Measurements from ENCODE around the gene MDC1. TPM values are rescaled to one million over a fixed set of nuclear protein-coding genes. Genes with fewer than 3 reads are reported as not detected.
"Not testable (repeated sequence)": the region's sequence is repeated elsewhere in the genome, so short reads cannot be mapped to it uniquely, and the experiment has no call there.

The MDC1 gene
- total RNA-seq, 2 experiments from 2014 or later = 79.5 to 88.7 TPM

GRCh38 chr6:30732237-30732943 lies 15.3 kb upstream of the MDC1 start:
- Mint-ChIP-seq H3K27me3 (no peaks in the 10 kb centered on the region), H3K27ac (no peak overlapping the region), H3K9me3 (no peaks in the 10 kb centered on the region), H3K4me1 (ENCODE audit: low read depth) (peaks cover 53% of the 10 kb centered on the region), H3K36me3 (peaks cover 68% of the 10 kb centered on the region), H3K4me3 (no peak overlapping the region)
- intact Hi-C loops (cut with micrococcal nuclease) = no loop called here
- CTCF ChIA-PET = interaction anchor here (1.2 to 24.6 kb wide), 12 partner anchors 10 to 355 kb away, joined by 3 to 628 read pairs (median 12); partner anchors contain the start of genes DHX16, MDC1, MRPS18B and NRM
- no peak for DNase-seq
- POLR2A ChIA-PET = interaction anchor here (1.3 to 1.5 kb wide), 3 partner anchors 9 to 53 kb away, joined by 3 to 4 read pairs (median 4); partner anchors contain the start of gene FLOT1

- H3K36me3 Mint-ChIP-seq = peaks cover 53% of the 10 kb centered on the region
- CTCF ChIA-PET = interaction anchor here (0.6 to 24.6 kb wide), 63 partner anchors 8 to 393 kb away, joined by 3 to 628 read pairs (median 4); partner anchors contain the start of genes DDR1, DHX16, FLOT1 and IER3
Observed at GRCh38 chr6:30730601-30731435, 13.7 kb upstream of the MDC1 start.

DNA sequence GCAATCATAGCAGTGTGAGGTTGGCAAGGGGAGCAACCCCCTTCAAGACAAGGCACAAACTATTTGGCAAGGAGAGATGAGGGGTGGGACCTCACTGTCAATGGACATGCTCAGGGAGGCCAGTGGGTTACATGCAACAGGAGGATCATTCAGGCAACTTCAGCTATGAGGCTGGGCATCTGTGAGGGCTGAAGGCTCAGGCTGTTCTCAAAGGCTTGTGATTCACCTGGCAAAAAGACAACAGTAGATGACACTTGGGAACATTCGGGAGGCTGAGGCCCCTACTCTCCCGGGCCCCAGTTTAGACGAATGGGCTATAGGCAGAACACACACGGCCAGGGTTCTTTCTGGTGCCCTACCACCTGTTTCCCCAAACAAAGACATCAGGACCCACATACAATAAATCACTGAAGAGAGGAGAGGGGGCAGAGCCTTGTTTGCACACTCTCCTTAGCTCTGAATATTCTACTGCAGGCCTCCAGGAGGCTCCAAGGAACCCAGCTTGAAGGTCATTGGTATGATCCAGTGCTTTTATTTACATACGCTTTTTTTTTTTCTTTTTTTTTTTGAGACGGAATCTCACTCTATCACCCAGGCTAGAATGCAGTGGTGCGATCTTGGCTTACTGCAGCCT lies 11.0 kb upstream of the MDC1 start:
- ChIA-PET POLR2A (interaction anchor here (0.6 to 2.0 kb wide), 4 partner anchors 11 to 84 kb away, joined by 3 to 12 read pairs (median 4); partner anchors contain the start of gene MDC1), CTCF (interaction anchor here (0.8 to 24.6 kb wide), 4 partner anchors 8 to 359 kb away, joined by 3 to 628 read pairs (median 5); partner anchors contain the start of gene DHX16)
- DNase-seq = no peak
- Mint-ChIP-seq H3K9me3 (no peaks in the 10 kb centered on the region), H3K36me3 (peaks cover 60% of the 10 kb centered on the region), H3K27me3 (no peaks in the 10 kb centered on the region), H3K27ac (no peak overlapping the region), H3K4me1 (ENCODE audit: low read depth) (peaks cover 44% of the 10 kb centered on the region), H3K4me3 (no peak overlapping the region)
- intact Hi-C loops (cut with micrococcal nuclease) = loop anchor here (10.0 kb wide), 1 partner anchor 357 kb away; no protein-coding TSS in a partner anchor

More at GRCh38 chr6:30730601-30731435, 13.7 kb upstream of the MDC1 start:
- Mint-ChIP-seq H3K4me1 (ENCODE audit: low read depth) (peaks cover 39% of the 10 kb centered on the region), H3K27me3 (no peaks in the 10 kb centered on the region), H3K9me3 (no peaks in the 10 kb centered on the region), H3K27ac (peak overlapping the region; percentile 56), H3K4me3 (peak overlapping the region; percentile 10)
- POLR2A ChIA-PET = interaction anchor here (0.6 to 2.4 kb wide), 8 partner anchors 8 to 115 kb away, joined by 3 to 14 read pairs (median 6); partner anchors contain the start of genes DHX16, FLOT1 and TUBB
- DNase-seq = peak; percentile 93
- intact Hi-C loops (cut with micrococcal nuclease) = no loop called here

DNA sequence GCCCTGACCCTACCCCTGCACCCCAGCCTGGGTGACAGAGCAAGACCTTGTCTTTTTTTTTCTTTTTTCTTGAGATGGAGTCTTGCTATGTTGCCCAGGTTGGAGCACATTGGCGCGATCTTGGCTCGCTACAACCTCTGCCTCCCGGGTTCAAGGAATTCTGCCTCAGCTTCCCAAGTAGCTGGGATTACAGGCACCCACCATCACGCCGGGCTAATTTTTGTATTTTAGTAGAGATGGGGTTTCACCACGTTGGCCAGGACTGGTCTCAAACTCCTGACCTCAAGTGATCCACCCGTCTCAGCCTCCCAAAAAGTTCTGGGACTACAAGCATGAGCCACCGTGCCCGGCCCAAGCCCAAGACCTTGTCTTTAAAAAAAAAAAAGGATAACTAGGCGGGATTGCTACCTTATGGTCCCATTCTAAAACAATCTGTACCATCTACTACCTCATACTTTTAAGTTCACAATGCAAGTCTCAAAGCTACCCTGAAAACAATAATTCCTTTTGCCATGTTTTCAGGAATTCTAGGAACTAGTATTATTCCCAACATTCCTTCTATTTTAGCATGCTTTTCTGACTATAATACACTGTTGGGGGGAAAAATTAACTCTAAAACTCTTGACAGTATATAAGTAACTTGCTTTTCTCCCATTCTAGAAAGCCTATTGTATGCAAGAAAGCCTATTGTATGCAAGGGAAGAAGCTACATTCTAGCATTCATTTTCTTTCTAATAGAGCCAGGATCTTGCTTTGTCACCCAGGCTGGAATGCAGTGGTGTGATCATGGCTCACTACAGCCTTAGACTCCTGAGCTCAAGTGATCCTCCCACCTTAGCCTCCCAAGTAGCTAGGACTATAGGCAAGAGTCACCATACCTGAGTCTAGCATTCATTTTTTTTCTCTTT lies 9.7 kb upstream of the MDC1 start:
- Mint-ChIP-seq H3K4me1 (ENCODE audit: low read depth) (peaks cover 49% of the 10 kb centered on the region), H3K4me3 (no peak overlapping the region), H3K27me3 (peaks cover 1% of the 10 kb centered on the region), H3K9me3 (no peaks in the 10 kb centered on the region), H3K27ac (peak overlapping the region; percentile 23), H3K36me3 (peaks cover 63% of the 10 kb centered on the region)
- no peak for DNase-seq
- ChIA-PET CTCF (interaction anchor here (0.6 to 24.6 kb wide), 3 partner anchors 50 to 360 kb away, joined by 3 to 628 read pairs (median 4); partner anchors contain the start of genes DDR1 and DHX16), POLR2A (interaction anchor here (0.6 to 9.7 kb wide), 11 partner anchors 8 to 240 kb away, joined by 3 to 209 read pairs (median 4); partner anchors contain the start of genes NRM and PPP1R18)
- intact Hi-C loops (cut with micrococcal nuclease) = loop anchor here (10.0 kb wide), 1 partner anchor 358 kb away; no protein-coding TSS in a partner anchor

- H3K9me3 Mint-ChIP-seq = no peaks in the 10 kb centered on the region
- H3K4me1 Mint-ChIP-seq (ENCODE audit: low read depth) = peaks cover 43% of the 10 kb centered on the region
- intact Hi-C loops (cut with micrococcal nuclease) = loop anchor here (10.0 kb wide), 1 partner anchor 359 kb away; no protein-coding TSS in a partner anchor
- peaks cover 1% of the 10 kb centered on the region for H3K27me3 Mint-ChIP-seq
- peak overlapping the region; percentile 67 for H3K27ac Mint-ChIP-seq
- peaks cover 67% of the 10 kb centered on the region for H3K36me3 Mint-ChIP-seq
- DNase-seq = no peak
- ChIA-PET POLR2A (interaction anchor here (0.7 to 9.7 kb wide), 7 partner anchors 9 to 239 kb away, joined by 3 to 209 read pairs (median 4); partner anchors contain the start of genes NRM and PPP1R18), CTCF (interaction anchor here (24.6 kb wide), 1 partner anchor 49 kb away, joined by 628 read pairs; the partner anchor contains the start of gene DHX16)
- no peak overlapping the region for H3K4me3 Mint-ChIP-seq
Observed at GRCh38 chr6:30725713-30726505, 8.8 kb upstream of the MDC1 start.

DNA sequence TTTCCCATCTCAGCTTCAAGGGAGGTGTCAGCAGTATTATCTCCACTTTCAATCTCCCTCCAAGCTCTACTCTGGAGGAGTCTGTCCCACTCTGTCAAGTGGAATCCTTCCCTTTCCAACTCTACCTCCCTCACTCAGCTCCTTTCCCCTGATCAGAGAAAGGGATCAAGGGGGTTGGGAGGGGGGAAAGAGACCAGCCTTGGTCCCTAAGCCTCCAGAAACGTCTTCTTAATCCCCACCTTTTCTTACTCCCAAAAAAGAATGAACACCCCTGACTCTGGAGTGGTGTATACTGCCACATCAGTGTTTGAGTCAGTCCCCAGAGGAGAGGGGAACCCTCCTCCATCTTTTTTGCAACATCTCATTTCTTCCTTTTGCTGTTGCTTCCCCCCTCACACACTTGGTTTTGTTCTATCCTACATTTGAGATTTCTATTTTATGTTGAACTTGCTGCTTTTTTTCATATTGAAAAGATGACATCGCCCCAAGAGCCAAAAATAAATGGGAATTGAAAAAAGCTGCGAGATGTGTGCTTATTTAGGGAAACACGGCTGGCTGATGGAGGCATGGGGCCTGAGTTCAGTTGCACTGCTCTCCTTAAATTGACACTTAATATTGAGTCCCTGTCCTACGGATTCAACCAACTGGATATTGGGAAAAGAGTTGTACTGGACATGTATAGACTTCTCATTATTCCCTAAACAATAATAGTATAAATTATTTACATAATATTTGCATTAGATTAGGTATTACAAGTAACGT lies 8.0 kb upstream of the MDC1 start:
- peaks cover 1% of the 10 kb centered on the region for H3K27me3 Mint-ChIP-seq
- no peak for DNase-seq
- H3K4me1 Mint-ChIP-seq (ENCODE audit: low read depth) = peaks cover 35% of the 10 kb centered on the region
- ChIA-PET POLR2A (interaction anchor here (0.7 to 9.7 kb wide), 3 partner anchors 40 to 107 kb away, joined by 3 to 209 read pairs (median 4); partner anchors contain the start of genes MRPS18B, NRM and PPP1R18), CTCF (interaction anchor here (24.6 kb wide), 1 partner anchor 49 kb away, joined by 628 read pairs; the partner anchor contains the start of gene DHX16)
- H3K4me3 Mint-ChIP-seq = peak overlapping the region; percentile 47
- peak overlapping the region; percentile 95 for H3K27ac Mint-ChIP-seq
- peaks cover 66% of the 10 kb centered on the region for H3K36me3 Mint-ChIP-seq
- H3K9me3 Mint-ChIP-seq = no peaks in the 10 kb centered on the region
- intact Hi-C loops (cut with micrococcal nuclease) = loop anchor here (10.0 kb wide), 1 partner anchor 360 kb away; no protein-coding TSS in a partner anchor

DNA sequence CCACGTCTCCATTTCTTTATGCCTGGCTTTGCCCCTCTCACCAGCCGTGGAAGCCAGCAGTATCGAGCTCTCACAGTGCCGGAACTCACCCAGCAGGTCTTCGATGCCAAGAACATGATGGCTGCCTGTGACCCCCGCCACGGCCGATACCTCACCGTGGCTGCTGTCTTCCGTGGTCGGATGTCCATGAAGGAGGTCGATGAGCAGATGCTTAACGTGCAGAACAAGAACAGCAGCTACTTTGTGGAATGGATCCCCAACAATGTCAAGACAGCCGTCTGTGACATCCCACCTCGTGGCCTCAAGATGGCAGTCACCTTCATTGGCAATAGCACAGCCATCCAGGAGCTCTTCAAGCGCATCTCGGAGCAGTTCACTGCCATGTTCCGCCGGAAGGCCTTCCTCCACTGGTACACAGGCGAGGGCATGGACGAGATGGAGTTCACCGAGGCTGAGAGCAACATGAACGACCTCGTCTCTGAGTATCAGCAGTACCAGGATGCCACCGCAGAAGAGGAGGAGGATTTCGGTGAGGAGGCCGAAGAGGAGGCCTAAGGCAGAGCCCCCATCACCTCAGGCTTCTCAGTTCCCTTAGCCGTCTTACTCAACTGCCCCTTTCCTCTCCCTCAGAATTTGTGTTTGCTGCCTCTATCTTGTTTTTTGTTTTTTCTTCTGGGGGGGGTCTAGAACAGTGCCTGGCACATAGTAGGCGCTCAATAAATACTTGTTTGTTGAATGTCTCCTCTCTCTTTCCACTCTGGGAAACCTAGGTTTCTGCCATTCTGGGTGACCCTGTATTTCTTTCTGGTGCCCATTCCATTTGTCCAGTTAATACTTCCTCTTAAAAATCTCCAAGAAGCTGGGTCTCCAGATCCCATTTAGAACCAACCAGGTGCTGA lies 7.0 kb upstream of the MDC1 start:
- not testable (repeated sequence) for DNase-seq, H3K27me3 Mint-ChIP-seq, H3K9me3 Mint-ChIP-seq
- Mint-ChIP-seq H3K4me1 (ENCODE audit: low read depth) (peaks cover 37% of the 10 kb centered on the region), H3K36me3 (peaks cover 58% of the 10 kb centered on the region), H3K27ac (peak overlapping the region; percentile 95), H3K4me3 (peak overlapping the region; percentile 92)
- ChIA-PET POLR2A (interaction anchor here (1.3 to 9.7 kb wide), 4 partner anchors 39 to 110 kb away, joined by 4 to 209 read pairs (median 22); partner anchors contain the start of genes MRPS18B, NRM and PPP1R18), CTCF (interaction anchor here (0.7 to 24.6 kb wide), 6 partner anchors 7 to 98 kb away, joined by 3 to 628 read pairs (median 12); partner anchors contain the start of genes ATAT1 and DHX16)
- intact Hi-C loops (cut with micrococcal nuclease) = loop anchor here (10.0 kb wide), 1 partner anchor 361 kb away; no protein-coding TSS in a partner anchor

DNA sequence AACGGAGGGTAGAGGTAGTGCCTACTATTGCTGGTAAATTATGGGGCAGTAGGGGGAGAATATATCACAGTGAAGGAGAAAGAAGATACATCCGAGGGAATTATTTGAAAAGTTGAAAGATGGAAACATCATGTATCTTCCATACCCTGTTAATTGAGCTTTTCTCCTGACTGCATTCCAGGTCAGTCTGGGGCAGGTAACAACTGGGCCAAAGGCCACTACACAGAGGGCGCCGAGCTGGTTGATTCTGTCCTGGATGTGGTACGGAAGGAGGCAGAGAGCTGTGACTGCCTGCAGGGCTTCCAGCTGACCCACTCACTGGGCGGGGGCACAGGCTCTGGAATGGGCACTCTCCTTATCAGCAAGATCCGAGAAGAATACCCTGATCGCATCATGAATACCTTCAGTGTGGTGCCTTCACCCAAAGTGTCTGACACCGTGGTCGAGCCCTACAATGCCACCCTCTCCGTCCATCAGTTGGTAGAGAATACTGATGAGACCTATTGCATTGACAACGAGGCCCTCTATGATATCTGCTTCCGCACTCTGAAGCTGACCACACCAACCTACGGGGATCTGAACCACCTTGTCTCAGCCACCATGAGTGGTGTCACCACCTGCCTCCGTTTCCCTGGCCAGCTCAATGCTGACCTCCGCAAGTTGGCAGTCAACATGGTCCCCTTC lies 6.2 kb upstream of the MDC1 start:
- Mint-ChIP-seq H3K4me1 (ENCODE audit: low read depth) (peaks cover 45% of the 10 kb centered on the region), H3K36me3 (peaks cover 58% of the 10 kb centered on the region), H3K4me3 (peak overlapping the region; percentile 92), H3K27ac (peak overlapping the region; percentile 95)
- H3K9me3 Mint-ChIP-seq, DNase-seq, H3K27me3 Mint-ChIP-seq: not testable (repeated sequence)
- CTCF ChIA-PET = interaction anchor here (0.6 to 24.6 kb wide), 14 partner anchors 8 to 231 kb away, joined by 3 to 628 read pairs (median 4); partner anchors contain the start of genes ATAT1 and DHX16
- intact Hi-C loops (cut with micrococcal nuclease) = loop anchor here (10.0 kb wide), 1 partner anchor 362 kb away; no protein-coding TSS in a partner anchor
- POLR2A ChIA-PET = interaction anchor here (0.7 to 9.7 kb wide), 6 partner anchors 8 to 166 kb away, joined by 3 to 209 read pairs (median 6); partner anchors contain the start of genes NRM and PPP1R18
